HFF-Myc (cell line): ENCODE results near the gene ISLR.

ENCODE experiments used
- DNase-seq: peaks from one replicate; pipeline ENCODE4 v3.0.0-alpha.2; 2011; ENCODE audit warnings: low read depth; ENCODE audit errors: extremely low read depth
- H3K4me3 ChIP-seq: replicated peaks from 2 replicates; pipeline ENCODE4 v1.5.1; 2011; ENCODE audit warnings: low read depth, mild to moderate bottlenecking, control low read depth, low read length
- CTCF ChIP-seq: IDR thresholded peaks from 2 replicates; pipeline ENCODE4 v1.5.1; 2012; ENCODE audit warnings: mild to moderate bottlenecking, low read depth, low read length, control low read depth; ENCODE audit errors: missing control alignments

ISLR gene

GRCh38 chr15:74202452-74203401 is 29.2 kb downstream of the ISLR start, which contains the start of gene STRA6:
TSS of gene STRA6 (minus strand) at chr15:74202787. CDS start at chr15:74202267, 520 bp downstream.
- no peak for DNase-seq
- TF ChIP-seq CTCF: peak; percentile 4
- peak within 1 kb of the TSS; percentile 36 for H3K4me3 ChIP-seq

GRCh38 chr15:74203914-74204431 is 30.5 kb downstream of the ISLR start:
- TF ChIP-seq CTCF: no peak
- H3K4me3 ChIP-seq: no peak overlapping the region
- DNase-seq: no peak

- no peak for TF ChIP-seq CTCF
- no peak overlapping the region for H3K4me3 ChIP-seq
- no peak for DNase-seq
Measured at GRCh38 chr15:74205582-74205947, 32.1 kb downstream of the ISLR start.

GRCh38 chr15:74206801-74207281 is 33.3 kb downstream of the ISLR start:
- H3K4me3 ChIP-seq: no peak overlapping the region
- no peak for TF ChIP-seq CTCF
- no peak for DNase-seq

- no peak for TF ChIP-seq CTCF
- H3K4me3 ChIP-seq: no peak overlapping the region
- DNase-seq: no peak
Measured at GRCh38 chr15:74207652-74208440, 34.3 kb downstream of the ISLR start.

- DNase-seq: no peak
- no peak for TF ChIP-seq CTCF
- no peak overlapping the region for H3K4me3 ChIP-seq
Measured at GRCh38 chr15:74208496-74208895, 35.0 kb downstream of the ISLR start.
